NCI-H748 treated with DMSO at 0.1 percent for 48 hours (cell line): Measurements from ENCODE around the gene UGGT2.
"Not testable (repeated sequence)": the region's sequence is repeated elsewhere in the genome, so short reads cannot be mapped to it uniquely, and the experiment has no call there.

Experiments
- DNase-seq: peaks from one replicate; lab custom pipeline; 2025; lab: John Stamatoyannopoulos, UW

Gene UGGT2

DNA sequence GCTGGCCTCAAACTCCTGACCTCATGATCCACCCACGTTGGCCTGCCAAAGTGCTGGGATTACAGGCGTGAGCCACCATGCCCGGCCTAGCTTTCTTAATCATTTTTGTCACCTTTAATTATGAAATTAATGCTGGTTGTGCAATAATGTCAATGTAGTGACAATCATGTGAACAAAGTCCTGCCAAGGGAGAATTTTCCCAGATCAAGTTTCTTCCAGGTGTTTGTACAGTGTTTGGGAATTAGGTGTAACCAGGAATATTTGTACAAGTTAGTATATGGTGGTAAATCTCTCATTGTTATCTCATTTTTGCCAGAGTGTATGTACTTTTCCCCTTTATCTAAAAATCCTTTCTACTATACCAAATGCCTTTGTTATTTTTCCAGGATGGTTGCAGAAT is 171.1 kb downstream of the UGGT2 start:
- DNase-seq: no peak

DNA sequence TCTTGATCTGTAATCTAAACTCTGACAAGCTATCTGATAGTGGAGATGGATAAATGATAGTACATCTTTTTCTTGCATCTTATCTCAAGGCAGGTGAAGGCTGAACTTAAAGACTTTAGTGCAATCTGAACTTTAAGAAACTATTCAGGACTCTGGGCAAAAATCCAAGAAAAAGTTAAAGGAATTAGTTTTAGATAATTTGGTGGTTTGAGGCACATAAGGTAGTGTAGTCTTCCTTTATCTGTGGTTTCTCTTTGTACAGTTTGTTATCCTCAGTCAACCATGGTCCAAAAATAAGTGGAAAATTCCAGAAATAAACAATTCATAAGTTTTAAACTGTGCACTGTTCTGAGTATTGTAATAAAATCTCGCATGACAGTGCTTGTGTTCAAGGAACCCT is 172.9 kb downstream of the UGGT2 start:
- no peak for DNase-seq

GRCh38 chr13:95874286-95874685 is 178.9 kb downstream of the UGGT2 start:
- no peak for DNase-seq

GRCh38 chr13:95870421-95870820 is 182.8 kb downstream of the UGGT2 start:
- DNase-seq: no peak

GRCh38 chr13:95865080-95865615 is 188.1 kb downstream of the UGGT2 start:
- no peak for DNase-seq

- DNase-seq: no peak
These were observed 190.8 kb downstream of the UGGT2 start for GRCh38 chr13:95862408-95862807.

DNA sequence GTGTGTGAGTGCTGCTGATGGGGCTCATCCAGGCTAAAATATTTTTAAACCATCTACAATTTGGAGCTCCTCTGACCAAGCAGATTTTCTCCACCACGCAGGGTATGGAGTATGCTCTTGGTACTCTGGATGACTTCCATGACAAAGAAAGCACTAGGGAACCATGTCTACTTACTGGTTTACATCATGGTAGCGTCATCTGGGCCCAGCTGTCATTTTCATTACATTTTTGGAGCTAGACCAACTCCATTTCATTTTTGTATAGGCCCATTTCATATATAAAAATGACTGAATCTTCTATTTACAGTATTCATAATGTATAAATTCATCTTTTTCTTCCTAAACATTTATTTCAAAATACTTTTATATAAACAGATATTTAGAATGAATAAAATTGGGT is 191.9 kb downstream of the UGGT2 start:
- no peak for DNase-seq

GRCh38 chr13:95858286-95859075 is 194.7 kb downstream of the UGGT2 start:
- DNase-seq: no peak

DNA sequence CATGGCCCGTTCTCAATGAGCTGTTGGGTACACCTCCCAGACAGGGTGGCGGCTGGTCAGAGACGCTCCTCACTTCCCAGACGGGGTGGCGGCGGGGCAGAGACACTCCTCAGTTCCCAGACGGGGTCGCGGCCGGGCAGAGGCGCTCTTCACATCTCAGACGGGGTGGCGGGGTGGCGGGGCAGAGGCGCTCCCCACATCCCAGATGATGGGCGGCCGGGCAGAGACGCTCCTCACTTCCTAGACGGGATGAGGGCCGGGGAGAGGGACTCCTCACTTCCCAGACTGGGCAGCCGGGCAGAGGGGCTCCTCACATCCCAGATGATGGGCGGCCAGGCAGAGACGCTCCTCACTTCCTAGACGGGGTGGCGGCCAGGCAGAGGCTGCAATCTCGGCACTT is 207.5 kb downstream of the UGGT2 start:
- not testable (repeated sequence) for DNase-seq

DNA sequence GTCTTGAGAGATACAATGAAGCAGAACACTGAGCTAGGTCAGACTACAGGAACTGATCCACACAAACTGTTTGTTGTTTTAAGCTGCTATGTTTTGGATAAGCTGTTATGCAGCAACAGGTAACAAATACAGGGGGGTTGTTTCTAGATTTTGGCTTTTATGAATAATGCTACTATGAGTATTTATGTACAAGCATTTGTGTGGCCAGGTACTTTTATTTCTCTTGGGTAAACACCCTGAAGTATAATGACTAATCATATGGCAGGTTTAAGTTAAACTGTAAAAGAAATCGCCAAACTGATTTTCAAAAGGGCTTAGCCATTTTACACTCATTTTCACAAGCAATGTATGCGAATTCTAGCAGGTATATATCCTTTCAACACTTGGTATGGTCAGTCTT is 210.3 kb downstream of the UGGT2 start:
- DNase-seq: peak; percentile 2

- no peak for DNase-seq
These were observed 211.3 kb downstream of the UGGT2 start for GRCh38 chr13:95841894-95842293.

DNA sequence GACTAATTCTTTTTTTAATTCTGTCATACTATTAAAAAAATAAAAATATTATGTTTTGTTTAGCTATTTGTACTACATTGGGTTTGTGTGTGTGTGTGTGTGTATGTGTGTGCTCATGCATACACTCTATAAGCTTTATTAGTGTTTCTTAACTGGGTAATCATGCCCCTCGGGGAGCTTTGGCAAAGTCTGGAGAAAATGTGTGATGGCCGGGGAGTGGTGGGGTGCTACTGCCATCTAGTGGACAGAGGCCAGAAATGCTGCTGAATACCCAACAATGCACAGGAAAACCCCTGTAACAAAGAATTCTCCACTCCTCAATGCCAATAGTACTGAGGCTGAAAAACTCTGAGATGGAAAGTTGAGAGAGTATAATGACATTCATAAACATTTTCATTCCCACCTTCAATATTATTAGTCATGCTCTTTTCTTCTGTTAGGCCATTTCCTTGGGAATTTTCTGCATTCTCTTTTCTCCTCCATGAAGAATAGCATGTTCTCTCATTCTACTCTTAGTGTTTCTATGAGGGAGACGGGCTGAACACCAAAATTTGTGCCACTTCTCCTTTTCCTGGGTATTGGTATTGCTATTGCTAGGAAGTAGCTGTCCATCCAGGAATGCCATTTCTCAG is 219.0 kb downstream of the UGGT2 start:
- DNase-seq: peak; percentile 52

DNA sequence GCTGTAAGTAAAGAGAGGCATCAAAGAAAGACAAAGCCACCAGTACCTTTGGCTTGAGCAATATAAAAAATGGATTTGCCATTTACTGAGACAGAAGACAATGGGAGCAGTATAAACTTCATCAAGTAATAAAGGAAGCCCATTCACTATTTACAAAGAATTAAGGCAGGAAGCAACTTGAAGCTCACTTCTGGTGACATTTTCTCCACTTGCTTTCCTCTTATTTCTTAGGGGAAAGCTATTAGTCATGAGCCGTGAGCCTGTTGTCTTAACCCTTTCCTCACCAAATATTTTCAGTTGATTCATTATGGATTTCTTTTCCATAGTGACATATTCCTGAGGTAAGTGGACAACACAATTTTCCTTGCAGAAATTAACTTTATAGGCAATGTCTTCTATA is 219.5 kb downstream of the UGGT2 start:
- no peak for DNase-seq

GRCh38 chr13:95833126-95833525 is 220.1 kb downstream of the UGGT2 start:
- no peak for DNase-seq

DNA sequence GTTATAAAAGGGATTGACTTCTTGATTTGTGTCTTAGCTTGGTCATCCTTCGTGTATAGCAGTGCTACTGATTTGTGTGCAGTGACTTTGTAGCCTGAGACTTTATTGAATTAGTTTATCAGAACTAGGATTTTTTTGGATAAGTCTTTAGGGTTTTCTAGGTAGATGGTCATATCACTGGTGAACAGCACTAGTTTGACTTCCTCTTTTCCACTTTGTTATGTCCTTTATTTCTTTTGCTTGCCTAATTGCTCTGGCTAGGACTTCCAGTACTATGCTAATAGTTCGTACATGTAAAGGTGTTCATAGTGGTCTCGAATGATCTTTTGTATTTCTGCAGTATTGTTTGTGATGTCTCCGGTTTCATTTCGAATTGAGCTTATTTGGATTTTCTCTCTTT is 230.9 kb downstream of the UGGT2 start:
- DNase-seq: no peak

GRCh38 chr13:95814495-95814894 is 238.7 kb downstream of the UGGT2 start:
- DNase-seq: no peak

DNA sequence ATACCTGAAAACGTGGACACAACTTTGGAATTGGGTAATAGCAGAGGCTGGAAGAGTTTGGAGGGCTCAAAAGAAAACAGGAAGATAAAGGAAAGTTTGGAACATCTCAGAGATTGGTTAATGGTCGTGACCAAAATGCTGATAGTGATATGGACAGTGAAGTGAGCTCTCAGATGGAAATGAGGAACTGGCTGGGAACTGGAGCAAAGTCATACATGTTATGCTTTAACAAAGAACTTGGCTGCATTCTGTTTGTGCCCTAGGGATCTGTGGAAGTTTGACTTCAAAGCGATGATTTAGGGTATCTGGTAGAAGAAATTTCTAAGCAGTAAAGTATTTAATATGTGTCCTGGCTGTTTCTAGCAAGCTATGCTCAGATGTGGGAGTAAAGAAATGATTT is 240.1 kb downstream of the UGGT2 start:
- DNase-seq: no peak

DNA sequence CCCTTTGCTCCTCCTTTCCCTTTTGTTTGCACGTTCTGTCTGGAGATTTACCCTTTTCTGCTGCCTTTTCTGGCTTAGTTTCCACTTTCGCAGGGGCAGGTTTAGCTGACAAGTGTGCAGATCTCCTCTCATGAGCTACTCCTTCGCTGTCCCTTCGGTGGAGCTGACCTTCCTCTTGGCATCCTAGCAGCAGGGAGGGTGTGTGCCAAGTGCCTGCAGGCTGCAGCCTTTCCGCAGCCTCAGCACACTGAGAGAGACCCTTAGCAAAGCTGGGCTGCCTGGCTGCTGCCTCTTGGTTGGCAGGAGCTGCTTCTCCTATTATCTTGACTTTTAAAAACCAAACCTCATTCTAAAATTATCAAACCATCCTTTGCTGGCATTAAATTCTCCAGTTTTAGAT is 243.8 kb downstream of the UGGT2 start:
- DNase-seq: no peak

GRCh38 chr13:95805921-95806320 is 247.3 kb downstream of the UGGT2 start:
- DNase-seq: no peak

DNA sequence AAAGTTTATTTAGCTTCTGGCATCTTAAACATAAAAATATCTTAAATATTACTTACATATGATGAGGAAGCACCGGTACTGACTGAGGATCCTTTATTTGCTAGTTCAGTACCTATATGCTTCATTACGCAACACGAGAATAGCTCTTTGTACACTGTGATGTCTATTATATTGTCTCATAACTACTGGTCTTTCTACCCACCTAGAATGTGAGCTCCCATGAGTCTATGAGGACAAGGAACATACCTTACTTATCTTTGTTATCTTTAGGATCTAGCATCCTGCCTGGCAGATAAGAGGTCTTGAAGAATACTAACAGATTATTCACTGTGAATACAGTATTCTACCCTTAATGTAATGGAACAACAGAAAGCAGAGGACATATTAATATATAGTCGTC is 251.4 kb downstream of the UGGT2 start:
- DNase-seq: no peak

GRCh38 chr13:95800436-95800835 is 252.8 kb downstream of the UGGT2 start:
- no peak for DNase-seq

DNA sequence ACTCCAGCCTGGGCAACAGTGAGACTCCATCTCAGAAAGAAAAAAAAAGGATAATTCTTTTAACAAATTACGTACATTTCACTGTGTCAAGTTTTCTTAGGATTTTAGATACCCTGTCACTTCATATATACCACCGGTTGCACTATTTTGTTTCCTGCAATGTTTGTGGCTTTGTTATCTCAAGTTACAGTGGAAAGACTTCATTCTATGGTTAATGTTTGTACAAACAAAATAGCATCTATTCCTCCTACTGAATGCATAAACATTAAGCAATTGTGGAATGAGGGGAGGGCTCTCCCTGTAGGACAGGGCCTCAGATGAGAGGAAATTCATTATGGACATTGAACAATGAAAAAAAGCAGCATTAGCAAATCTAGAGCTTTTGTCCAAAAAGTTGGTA is 256.2 kb downstream of the UGGT2 start:
- DNase-seq: no peak

DNA sequence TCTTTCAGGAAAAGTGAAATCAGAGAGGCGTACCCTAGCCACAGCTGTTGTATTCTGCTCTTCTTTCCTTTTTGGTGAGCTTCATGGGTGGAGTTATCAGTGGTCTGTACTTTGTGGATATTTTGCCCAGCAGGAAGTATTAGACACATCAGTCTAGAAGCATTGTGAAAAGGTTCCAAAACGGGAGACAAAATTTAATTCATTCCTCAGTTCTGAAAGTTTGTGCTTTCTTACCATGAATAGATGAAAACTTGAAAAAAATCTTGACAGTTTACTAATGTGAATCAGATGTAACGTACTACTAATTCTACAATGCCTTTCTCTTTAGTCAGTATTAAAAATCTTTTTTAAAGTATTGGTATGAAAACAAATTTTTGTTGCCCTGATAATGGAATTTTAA is 259.4 kb downstream of the UGGT2 start:
- no peak for DNase-seq
